ENCODE data around the gene PLPPR4.
"Not testable (repeated sequence)": the region's sequence is repeated elsewhere in the genome, so short reads cannot be mapped to it uniquely, and the experiment has no call there.

The PLPPR4 gene

GRCh38 chr1:99269321-99269720 lies 5.0 kb downstream of the PLPPR4 start:
- no peak for DNase-seq (ENCODE audit: low read depth in 3 of 3)

- DNase-seq (ENCODE audit: low read depth in 3 of 3) = no peak
Observed at GRCh38 chr1:99270646-99271045, 6.4 kb downstream of the PLPPR4 start.

- no peak for DNase-seq (ENCODE audit: low read depth in 3 of 3)
Observed at GRCh38 chr1:99271249-99271648, 7.0 kb downstream of the PLPPR4 start.

- no peak for DNase-seq (ENCODE audit: low read depth in 3 of 3)
Observed at GRCh38 chr1:99277066-99277465, 12.8 kb downstream of the PLPPR4 start.

- no peak for DNase-seq (ENCODE audit: low read depth in 3 of 3)
Observed at GRCh38 chr1:99279525-99279924, 15.2 kb downstream of the PLPPR4 start.

GRCh38 chr1:99281105-99281504 lies 16.8 kb downstream of the PLPPR4 start:
- no peak for DNase-seq (ENCODE audit: low read depth in 3 of 3)

- no peak for DNase-seq (ENCODE audit: low read depth in 3 of 3)
Observed at GRCh38 chr1:99282536-99282935, 18.2 kb downstream of the PLPPR4 start.

- not testable (repeated sequence) for DNase-seq (ENCODE audit: low read depth in 3 of 3)
Observed at GRCh38 chr1:99283521-99283920, 19.2 kb downstream of the PLPPR4 start.

GRCh38 chr1:99292886-99293285 lies 28.6 kb downstream of the PLPPR4 start:
- DNase-seq (ENCODE audit: low read depth in 3 of 3) = no peak

- no peak for DNase-seq (ENCODE audit: low read depth in 3 of 3)
Observed at GRCh38 chr1:99297923-99298322, 33.6 kb downstream of the PLPPR4 start.

- no peak for DNase-seq (ENCODE audit: low read depth in 3 of 3)
Observed at GRCh38 chr1:99304725-99305282, 40.5 kb downstream of the PLPPR4 start.

- DNase-seq (ENCODE audit: low read depth in 3 of 3) = no peak
Observed at GRCh38 chr1:99305626-99306025, 41.3 kb downstream of the PLPPR4 start.

- no peak for DNase-seq (ENCODE audit: low read depth in 3 of 3)
Observed at GRCh38 chr1:99306056-99306455, 41.8 kb downstream of the PLPPR4 start.

GRCh38 chr1:99306644-99307043 lies 42.4 kb downstream of the PLPPR4 start:
- no peak for DNase-seq (ENCODE audit: low read depth in 3 of 3)

GRCh38 chr1:99315305-99315704 lies 51.0 kb downstream of the PLPPR4 start:
- no peak for DNase-seq (ENCODE audit: low read depth in 3 of 3)

GRCh38 chr1:99326215-99326949 lies 62.1 kb downstream of the PLPPR4 start:
- DNase-seq (ENCODE audit: low read depth in 3 of 3) = no peak

- no peak for DNase-seq (ENCODE audit: low read depth in 3 of 3)
Observed at GRCh38 chr1:99327357-99327756, 63.1 kb downstream of the PLPPR4 start.

- no peak for DNase-seq (ENCODE audit: low read depth in 3 of 3)
Observed at GRCh38 chr1:99328171-99328570, 63.9 kb downstream of the PLPPR4 start.

GRCh38 chr1:99331083-99331482 lies 66.8 kb downstream of the PLPPR4 start:
- no peak for DNase-seq (ENCODE audit: low read depth in 3 of 3)

GRCh38 chr1:99331636-99332035 lies 67.3 kb downstream of the PLPPR4 start:
- no peak for DNase-seq (ENCODE audit: low read depth in 3 of 3)

- no peak for DNase-seq (ENCODE audit: low read depth in 3 of 3)
Observed at GRCh38 chr1:99332561-99332960, 68.3 kb downstream of the PLPPR4 start.

GRCh38 chr1:99334991-99335390 lies 70.7 kb downstream of the PLPPR4 start:
- DNase-seq (ENCODE audit: low read depth in 3 of 3) = no peak

GRCh38 chr1:99347041-99347684 lies 82.9 kb downstream of the PLPPR4 start:
- DNase-seq (ENCODE audit: low read depth in 3 of 3) = no peak
